WERI-Rb-1 (cell line): ENCODE data around the gene YES1.

Source experiments
- DNase-seq: peaks from one replicate; pipeline ENCODE4 v3.0.0-alpha.2; 2020
- H3K27ac ChIP-seq: fragments of 250-450 bp; sonication (Bioruptor Pico); 2 replicates; pipeline ENCODE4 v1.5.1; 2020; ENCODE audit warnings: mild to moderate bottlenecking, moderate library complexity
- H3K27me3 ChIP-seq: fragments of 250-450 bp; sonication (Bioruptor Pico); 2 replicates; pipeline ENCODE4 v1.5.1; 2021; ENCODE audit warnings: mild to moderate bottlenecking, low read depth, moderate library complexity; ENCODE audit not compliant: insufficient read depth, severe bottlenecking
- H3K36me3 ChIP-seq: fragments of 250-450 bp; sonication (Bioruptor Pico); 2 replicates; pipeline ENCODE4 v1.5.1; 2020; ENCODE audit warnings: mild to moderate bottlenecking, moderate library complexity
- H3K4me3 ChIP-seq: 2 replicates; pipeline ENCODE4 v1.5.1; 2011; ENCODE audit warnings: low read depth, mild to moderate bottlenecking, control low read depth, low read length
- H3K9me3 ChIP-seq: fragments of 250-450 bp; sonication (Bioruptor Pico); 2 replicates; pipeline ENCODE4 v1.5.1; 2021; ENCODE audit warnings: mild to moderate bottlenecking, moderate library complexity; ENCODE audit not compliant: severe bottlenecking
- CTCF ChIP-seq: IDR thresholded peaks from 2 replicates; pipeline ENCODE4 v1.5.1; 2011; ENCODE audit warnings: low read depth, mild to moderate bottlenecking, control low read depth, inconsistent platforms, low read length

Gene YES1

DNA sequence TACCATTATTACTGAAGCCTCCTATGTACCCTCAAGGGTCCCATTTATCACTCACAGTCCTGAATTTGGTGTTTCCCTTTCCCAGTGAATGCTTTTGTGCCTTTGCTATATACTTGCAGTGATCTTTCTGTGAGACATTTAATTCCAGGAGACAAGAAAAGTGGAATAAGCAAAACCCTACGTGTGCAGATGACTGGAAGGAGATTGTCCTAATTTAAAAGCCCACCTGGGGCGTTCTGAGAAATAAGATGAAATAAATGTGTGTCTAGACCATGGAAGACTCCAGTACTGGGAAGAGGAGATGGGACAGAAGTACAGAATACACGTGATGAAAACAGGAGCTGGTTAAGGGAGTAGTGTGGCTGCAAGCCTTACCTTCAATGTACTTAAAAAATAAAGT is 135.3 kb downstream of the YES1 start:
- peaks cover 56% of the 10 kb centered on the region for H3K36me3 ChIP-seq
- no peak overlapping the region for H3K27ac ChIP-seq

GRCh38 chr18:676069-676468 is 136.0 kb downstream of the YES1 start:
- no peak for TF ChIP-seq CTCF
- no peaks in the 10 kb centered on the region for H3K27me3 ChIP-seq
- no peak for DNase-seq
- H3K9me3 ChIP-seq = no peaks in the 10 kb centered on the region
- H3K36me3 ChIP-seq = peaks cover 63% of the 10 kb centered on the region
- no peak overlapping the region for H3K27ac ChIP-seq
- H3K4me3 ChIP-seq = no peak overlapping the region

More for the DNA sequence above, 135.3 kb downstream of the YES1 start:
- Histone ChIP-seq H3K27me3 (no peaks in the 10 kb centered on the region), H3K9me3 (no peaks in the 10 kb centered on the region), H3K4me3 (no peak overlapping the region)
- DNase-seq = no peak
- no peak for TF ChIP-seq CTCF

GRCh38 chr18:675307-675706 is 136.7 kb downstream of the YES1 start:
- DNase-seq = no peak
- H3K36me3 ChIP-seq = peaks cover 71% of the 10 kb centered on the region

DNA sequence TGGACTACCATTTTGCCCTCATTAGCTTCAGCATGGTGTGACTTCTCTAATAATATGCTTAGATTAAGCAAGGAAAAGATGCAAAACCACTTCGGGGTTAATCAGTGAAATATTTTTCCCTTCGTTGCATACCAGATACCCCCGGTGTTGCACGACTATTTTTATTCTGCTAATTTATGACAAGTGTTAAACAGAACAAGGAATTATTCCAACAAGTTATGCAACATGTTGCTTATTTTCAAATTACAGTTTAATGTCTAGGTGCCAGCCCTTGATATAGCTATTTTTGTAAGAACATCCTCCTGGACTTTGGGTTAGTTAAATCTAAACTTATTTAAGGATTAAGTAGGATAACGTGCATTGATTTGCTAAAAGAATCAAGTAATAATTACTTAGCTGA is 138.3 kb downstream of the YES1 start:
- H3K27me3 ChIP-seq = no peaks in the 10 kb centered on the region
- no peak overlapping the region for H3K4me3 ChIP-seq
- no peaks in the 10 kb centered on the region for H3K9me3 ChIP-seq
- peaks cover 86% of the 10 kb centered on the region for H3K36me3 ChIP-seq
- H3K27ac ChIP-seq = no peak overlapping the region
- DNase-seq = no peak
- TF ChIP-seq CTCF = no peak

More at GRCh38 chr18:675307-675706, 136.7 kb downstream of the YES1 start:
- no peaks in the 10 kb centered on the region for H3K9me3 ChIP-seq
- no peak for TF ChIP-seq CTCF
- no peaks in the 10 kb centered on the region for H3K27me3 ChIP-seq
- no peak overlapping the region for H3K27ac ChIP-seq
- H3K4me3 ChIP-seq = no peak overlapping the region

DNA sequence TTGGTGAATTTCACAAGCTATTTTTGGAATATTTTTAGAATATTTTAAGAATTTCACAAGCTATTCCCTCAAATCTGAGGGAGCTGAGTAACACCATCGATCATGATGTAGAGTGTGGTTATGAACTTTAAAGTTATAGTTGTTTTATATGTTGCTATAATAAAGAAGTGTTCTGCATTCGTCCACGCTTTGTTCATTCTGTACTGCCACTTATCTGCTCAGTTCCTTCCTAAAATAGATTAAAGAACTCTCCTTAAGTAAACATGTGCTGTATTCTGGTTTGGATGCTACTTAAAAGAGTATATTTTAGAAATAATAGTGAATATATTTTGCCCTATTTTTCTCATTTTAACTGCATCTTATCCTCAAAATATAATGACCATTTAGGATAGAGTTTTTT is 138.7 kb downstream of the YES1 start:
- TF ChIP-seq CTCF = no peak
- Histone ChIP-seq H3K27ac (no peak overlapping the region), H3K27me3 (no peaks in the 10 kb centered on the region), H3K4me3 (no peak overlapping the region), H3K9me3 (no peaks in the 10 kb centered on the region), H3K36me3 (peaks cover 90% of the 10 kb centered on the region)
- DNase-seq = no peak
